Limb (tissue), 2 donors: ENCODE measurements around the gene CAMSAP2.
"Not testable (repeated sequence)": the region's sequence is repeated elsewhere in the genome, so short reads cannot be mapped to it uniquely, and the experiment has no call there.

Experiments
- DNase-seq, 2 donors: peaks; one replicate each; pipeline ENCODE4 v3.0.0-alpha.2; 2016; ENCODE audit errors: extremely low spot score in 2 of 2

CAMSAP2 gene

GRCh38 chr1:200739702-200740570 lies 1.2 kb downstream of the CAMSAP2 start:
- no peak for DNase-seq

DNA sequence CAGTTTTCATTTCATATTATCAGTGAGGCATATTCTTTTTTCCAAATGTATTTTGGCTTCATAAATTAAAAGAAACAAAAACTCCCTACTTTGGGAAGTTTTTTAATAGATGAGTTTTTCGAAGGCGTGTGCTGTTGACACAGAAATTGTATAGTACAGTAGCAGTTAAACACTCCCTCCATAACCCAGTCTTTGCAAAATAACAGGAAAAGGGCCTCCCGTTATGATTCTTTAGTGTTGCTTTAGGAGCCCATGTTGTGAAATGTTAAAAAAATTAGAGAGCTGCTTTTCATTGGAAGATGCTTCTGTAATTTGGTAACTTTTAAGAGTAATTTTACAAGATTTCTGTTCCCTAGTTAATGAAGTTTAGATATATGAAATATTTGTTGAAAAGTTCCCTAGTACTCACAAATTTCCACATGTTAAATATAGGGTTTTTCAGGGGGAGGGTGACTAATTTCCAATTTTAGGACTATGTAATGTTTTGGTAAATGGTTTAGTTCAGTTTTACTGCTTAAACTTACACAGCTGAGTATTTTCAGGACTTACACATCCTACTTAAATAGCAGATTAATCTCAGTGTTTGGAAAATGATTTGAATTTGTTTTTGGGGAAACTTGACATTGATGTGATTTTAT lies 2.0 kb downstream of the CAMSAP2 start:
- DNase-seq, result no peak

DNA sequence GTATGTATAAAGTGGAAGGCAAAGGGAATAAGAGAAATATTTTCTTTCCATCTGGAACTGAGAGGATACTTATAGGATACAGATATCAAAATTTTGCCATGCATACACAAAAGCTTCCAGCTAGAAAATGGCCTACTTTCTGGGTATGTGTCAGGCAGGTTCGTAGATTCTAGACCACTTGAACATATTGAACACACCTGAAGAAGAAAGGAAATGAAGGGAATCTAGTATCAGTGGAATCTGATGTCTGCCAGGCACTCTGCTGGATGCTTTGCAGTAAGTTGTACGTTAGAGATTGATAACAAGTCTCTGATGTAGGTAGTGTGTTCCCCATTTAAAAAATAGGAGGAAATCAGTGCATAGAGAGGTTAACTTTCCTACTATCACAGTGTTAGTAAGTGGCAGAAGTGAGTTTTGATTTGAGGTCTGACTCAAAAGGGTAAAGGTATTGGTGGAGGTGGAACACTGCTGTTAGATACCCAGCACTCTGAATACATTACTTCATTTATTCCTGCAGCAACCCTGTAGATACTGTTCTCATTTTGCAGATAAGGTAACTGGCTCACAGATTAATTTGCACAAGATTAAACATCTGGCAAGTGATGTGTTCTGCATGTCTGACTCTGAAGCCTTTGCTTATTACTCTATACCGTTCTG lies 3.0 kb downstream of the CAMSAP2 start:
- no peak for DNase-seq

GRCh38 chr1:200744143-200744542 lies 5.5 kb downstream of the CAMSAP2 start:
- DNase-seq, result no peak

DNA sequence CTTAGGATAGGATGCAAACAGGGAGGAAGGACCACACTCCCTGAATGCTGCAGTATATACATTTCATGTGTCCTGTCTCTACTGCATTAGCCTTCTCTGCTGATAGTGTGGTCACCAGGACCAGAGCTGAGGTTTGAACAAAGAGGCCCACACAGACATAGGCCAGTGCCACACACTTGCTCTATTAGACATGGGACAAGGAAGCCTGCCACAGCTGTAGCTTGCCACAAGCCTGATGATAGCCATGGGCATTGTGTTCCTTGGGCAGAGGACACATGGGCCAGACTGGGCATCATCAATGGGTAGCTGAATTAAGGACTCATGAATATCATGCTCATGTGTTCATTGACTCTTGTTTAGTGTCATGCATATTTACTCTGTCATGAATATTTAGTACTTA lies 10.4 kb downstream of the CAMSAP2 start:
- DNase-seq, result no peak

DNA sequence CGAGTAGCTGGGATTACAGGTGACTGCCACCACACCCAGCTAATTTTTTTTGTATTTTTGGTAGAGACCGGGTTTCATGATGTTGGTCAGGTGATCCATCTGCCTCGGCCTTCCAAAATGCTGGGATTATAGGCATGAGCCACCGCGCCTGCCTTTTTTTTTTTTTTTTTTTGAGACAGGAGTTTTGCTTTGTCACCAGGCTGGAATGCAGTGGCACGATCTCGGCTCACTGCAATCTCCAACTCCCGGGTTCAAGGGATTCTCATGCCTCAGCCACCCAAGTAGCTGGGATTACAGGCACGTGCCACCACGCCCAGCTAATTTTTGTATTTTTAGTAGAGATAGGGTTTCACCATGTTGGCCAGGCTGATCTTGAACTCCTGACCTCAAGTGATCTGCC lies 12.1 kb downstream of the CAMSAP2 start:
- not testable (repeated sequence) for DNase-seq

GRCh38 chr1:200751717-200752116 lies 13.0 kb downstream of the CAMSAP2 start:
- DNase-seq, result no peak

- no peak for DNase-seq
These were observed 15.0 kb downstream of the CAMSAP2 start for GRCh38 chr1:200753650-200754198.

GRCh38 chr1:200755456-200755855 lies 16.8 kb downstream of the CAMSAP2 start:
- no peak for DNase-seq

GRCh38 chr1:200762089-200762488 lies 23.4 kb downstream of the CAMSAP2 start:
- DNase-seq, result no peak

DNA sequence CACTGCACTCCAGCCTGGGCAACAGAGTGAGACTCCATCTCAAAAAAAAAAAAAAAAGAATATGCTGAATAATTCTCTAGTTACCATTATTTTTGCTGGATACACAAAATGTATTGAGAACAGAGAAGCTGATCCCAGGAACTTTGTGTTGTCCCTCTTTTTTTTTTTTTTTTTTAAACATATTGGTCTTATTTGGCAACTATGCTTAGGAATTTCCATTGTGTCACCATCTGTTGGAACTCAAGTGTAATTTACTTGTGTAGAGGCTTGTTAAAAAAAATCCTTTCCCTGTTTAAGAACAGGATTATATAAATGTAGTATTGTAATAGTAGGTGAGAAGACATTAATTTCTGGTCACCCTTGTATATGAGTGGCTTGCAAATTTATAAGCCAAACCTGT lies 28.6 kb downstream of the CAMSAP2 start:
- DNase-seq, result no peak

- DNase-seq, result no peak
These were observed 33.2 kb downstream of the CAMSAP2 start for GRCh38 chr1:200771625-200772555.

GRCh38 chr1:200774311-200774710 lies 35.6 kb downstream of the CAMSAP2 start:
- DNase-seq, result no peak

GRCh38 chr1:200774735-200775444 lies 36.2 kb downstream of the CAMSAP2 start:
- DNase-seq, result no peak

DNA sequence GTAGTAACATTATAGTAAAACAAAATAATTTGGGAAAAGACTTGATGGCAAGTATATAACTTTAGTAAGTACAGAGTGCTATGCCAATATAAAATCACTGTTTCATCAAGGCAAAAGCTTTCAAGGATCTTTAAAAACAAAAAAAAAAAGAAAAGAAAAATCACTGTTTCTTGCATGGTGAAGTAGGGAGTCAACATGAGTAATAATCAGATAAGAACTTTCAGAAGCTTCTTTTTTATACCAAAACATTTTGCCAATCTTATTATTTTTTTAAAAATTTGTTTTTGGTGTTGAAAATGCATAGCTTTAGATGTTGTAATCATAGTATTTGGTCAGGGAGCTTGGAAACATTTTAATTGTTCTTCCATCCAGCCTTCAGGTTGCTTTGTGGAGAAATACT lies 37.2 kb downstream of the CAMSAP2 start:
- no peak for DNase-seq

- DNase-seq, result no peak
These were observed 38.3 kb downstream of the CAMSAP2 start for GRCh38 chr1:200776949-200777348.

DNA sequence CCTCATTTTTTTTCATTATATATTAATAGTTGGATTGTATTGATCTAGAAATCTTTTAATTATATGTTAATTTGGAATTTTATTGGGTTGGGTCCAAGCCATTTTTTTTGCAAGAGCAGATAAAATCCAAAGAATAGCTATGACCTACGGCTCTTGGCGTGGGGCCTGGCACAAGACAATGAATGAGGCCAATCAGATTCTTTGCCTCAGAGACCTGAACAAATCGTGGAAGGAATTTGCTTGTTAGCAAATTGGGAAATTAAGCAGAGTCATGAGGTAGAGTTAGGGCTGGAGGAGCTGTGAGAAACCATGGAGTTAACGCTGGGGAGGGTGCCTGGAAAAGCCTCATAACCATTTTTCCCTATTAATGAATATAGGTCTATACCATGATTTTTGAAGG lies 40.1 kb downstream of the CAMSAP2 start:
- no peak for DNase-seq

GRCh38 chr1:200779326-200779725 lies 40.6 kb downstream of the CAMSAP2 start:
- DNase-seq, result no peak

DNA sequence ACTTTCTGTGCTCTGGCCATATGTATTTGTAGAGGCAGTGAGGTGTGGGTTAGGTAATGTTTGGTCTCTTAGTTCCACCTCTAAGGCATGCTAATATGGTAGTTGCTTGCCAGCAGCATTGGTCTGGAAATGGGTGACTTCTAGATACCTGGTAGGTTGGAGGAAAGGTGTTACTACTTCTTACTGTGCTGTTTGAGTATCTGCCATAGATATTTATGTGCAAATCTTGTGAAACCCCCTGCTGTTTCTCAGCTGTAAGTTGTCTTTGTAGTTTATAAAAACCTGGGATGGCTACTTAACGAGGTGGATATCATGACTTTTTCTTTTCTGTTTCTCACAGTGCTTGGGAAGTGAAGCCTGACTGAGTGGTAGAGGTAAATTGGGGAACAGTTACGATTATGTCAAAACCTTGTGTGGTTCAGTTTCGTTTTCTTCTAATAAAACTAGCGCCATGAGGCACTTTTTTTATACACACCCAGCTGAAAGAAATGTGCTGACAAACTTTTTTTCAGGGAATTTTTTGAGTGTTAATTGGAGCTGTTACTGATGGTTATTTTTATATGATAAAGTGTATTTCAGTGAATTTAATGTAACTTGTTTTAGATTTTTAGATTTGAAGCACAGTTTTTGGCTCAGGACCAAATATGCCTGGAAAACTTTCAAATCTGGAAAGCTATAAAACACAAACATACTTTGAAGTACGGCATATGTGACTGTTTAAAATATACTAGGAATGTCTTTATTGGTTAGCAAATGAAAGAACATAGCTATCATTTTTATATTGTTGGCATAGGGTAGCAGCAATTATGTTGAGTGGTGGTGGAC lies 42.1 kb downstream of the CAMSAP2 start:
- peak in 1 of 2 donors; percentile 47 for DNase-seq

DNA sequence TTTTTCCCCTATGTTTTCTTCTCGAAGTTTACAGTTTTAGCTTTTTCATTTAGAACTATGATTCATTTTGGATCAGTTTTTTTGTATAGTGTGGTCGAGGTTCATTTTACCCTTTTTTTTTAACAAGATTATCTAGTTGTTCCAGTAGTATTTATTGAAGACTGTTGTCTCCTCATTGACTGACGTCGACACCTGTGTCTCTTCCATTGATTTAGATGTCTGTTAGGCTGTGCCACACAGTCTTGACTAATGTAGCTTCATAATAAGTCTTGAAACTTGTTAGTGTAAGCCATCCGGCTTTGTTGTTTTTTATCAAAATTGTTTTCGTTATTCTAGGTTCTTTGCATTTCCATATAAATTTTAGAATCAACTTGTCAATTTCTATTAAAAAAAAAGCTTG lies 45.2 kb downstream of the CAMSAP2 start:
- DNase-seq, result no peak
